RCC 7860 (cell line): ENCODE results near the gene PRSS53.
"Not testable (repeated sequence)": the region's sequence is repeated elsewhere in the genome, so short reads cannot be mapped to it uniquely, and the experiment has no call there.

Experiments
- DNase-seq: peaks from one replicate; pipeline ENCODE4 v3.0.0-alpha.2; 2015; ENCODE audit warnings: low spot score
- FAIRE-seq: peaks from 2 replicates; lab custom pipeline; 2012; peaks lifted over from hg19 to GRCh38; lab: Jason Lieb, UNC

The PRSS53 gene

GRCh38 chr16:31118223-31119155 is 29.7 kb upstream of the PRSS53 start:
- FAIRE-seq (no peak), DNase-seq (peak; percentile 14)

GRCh38 chr16:31117384-31118222 is 28.9 kb upstream of the PRSS53 start, which contains the start of gene KAT8:
Gene KAT8, plus strand, starts transcription at chr16:31117664. Its CDS starts 18 bp downstream, at chr16:31117682.
- DNase-seq, result peak; percentile 95
- peak; percentile 83 for FAIRE-seq

GRCh38 chr16:31114468-31114867 is 25.7 kb upstream of the PRSS53 start:
- FAIRE-seq (no peak), DNase-seq (no peak)

- DNase-seq (peak; percentile 89), FAIRE-seq (peak; percentile 94)
These were observed 24.7 kb upstream of the PRSS53 start for GRCh38 chr16:31113121-31114120.

GRCh38 chr16:31112711-31113110 is 24.0 kb upstream of the PRSS53 start:
- no peak for FAIRE-seq
- no peak for DNase-seq

GRCh38 chr16:31111881-31112466 is 23.2 kb upstream of the PRSS53 start:
- no peak for FAIRE-seq

GRCh38 chr16:31110106-31111034 is 21.6 kb upstream of the PRSS53 start:
- DNase-seq, result no peak
- FAIRE-seq, result no peak

More at GRCh38 chr16:31111881-31112466, 23.2 kb upstream of the PRSS53 start:
- DNase-seq, result no peak

- no peak for FAIRE-seq
- no peak for DNase-seq
These were observed 20.9 kb upstream of the PRSS53 start for GRCh38 chr16:31109622-31110021.

GRCh38 chr16:31108794-31109558 is 20.2 kb upstream of the PRSS53 start:
- DNase-seq (no peak), FAIRE-seq (no peak)

- FAIRE-seq (no peak), DNase-seq (peak; percentile 49)
These were observed 19.5 kb upstream of the PRSS53 start, which contains the start of gene BCKDK for GRCh38 chr16:31108035-31108793. Gene BCKDK, plus strand, starts transcription at chr16:31108386. Its CDS starts 838 bp downstream, at chr16:31109224.

GRCh38 chr16:31107465-31107867 is 18.7 kb upstream of the PRSS53 start:
- FAIRE-seq, result no peak
- no peak for DNase-seq

- FAIRE-seq (no peak), DNase-seq (no peak)
These were observed 18.0 kb upstream of the PRSS53 start for GRCh38 chr16:31106509-31107464.

GRCh38 chr16:31105677-31106213 is 17.0 kb upstream of the PRSS53 start:
- peak; percentile 48 for DNase-seq

GRCh38 chr16:31100876-31101641 is 12.3 kb upstream of the PRSS53 start:
- FAIRE-seq, DNase-seq: not testable (repeated sequence)

More at GRCh38 chr16:31105677-31106213, 17.0 kb upstream of the PRSS53 start:
- no peak for FAIRE-seq
